CD8-positive, alpha-beta memory T cell (primary cell): ENCODE data around the gene SLCO2A1. TPM values are rescaled to one million over a fixed set of nuclear protein-coding genes. Genes with fewer than 3 reads are reported as not detected.

Experiments
- CTCF ChIA-PET: fragments of 350-600 bp; sonication (Branson Sonifier 250); formaldehyde crosslinking; loops from one replicate; lab custom pipeline; 2021; ENCODE audit warnings: antibody characterized with exemption; lab: Charles Lee
- POLR2A ChIA-PET: fragments of 350-600 bp; sonication (Branson Sonifier 250); formaldehyde crosslinking; loops from one replicate; lab custom pipeline; 2021; ENCODE audit warnings: antibody characterized with exemption; lab: Charles Lee
- DNase-seq, 5 donors: peaks; one replicate each; pipeline versions ENCODE4 v3.0.0 to v3.0.0-alpha.2; 2020 to 2022; ENCODE audit warnings: mixed read lengths in 1 of 5
- H3K27ac ChIP-seq: one replicate; pipeline ENCODE4 v1.7.0; 2013; ENCODE audit warnings: low read depth, mild to moderate bottlenecking, low read length, moderate library complexity
- H3K27me3 ChIP-seq: 2 replicates; pipeline ENCODE4 v1.7.0; 2013; ENCODE audit warnings: low read length, mild to moderate bottlenecking; ENCODE audit not compliant: insufficient read depth, poor library complexity, severe bottlenecking
- H3K36me3 ChIP-seq: 2 replicates; pipeline ENCODE4 v1.7.0; 2013; ENCODE audit warnings: mild to moderate bottlenecking, low read length, moderate library complexity; ENCODE audit not compliant: insufficient read depth
- H3K4me1 ChIP-seq: 2 replicates; pipeline ENCODE4 v1.7.0; 2013; ENCODE audit warnings: mild to moderate bottlenecking, low read length, moderate library complexity; ENCODE audit not compliant: insufficient read depth
- H3K4me3 ChIP-seq: 2 replicates; pipeline ENCODE4 v1.7.0; 2013; ENCODE audit warnings: mild to moderate bottlenecking, low read length
- H3K9me3 ChIP-seq: 2 replicates; pipeline ENCODE4 v1.7.0; 2013; ENCODE audit warnings: mild to moderate bottlenecking, low read length
- H3K27ac Mint-ChIP-seq, 8 donors: one replicate each; pipeline ENCODE4 v1.8.0; 2020 to 2021; ENCODE audit warnings: mixed read lengths in 8 of 8, mild to moderate bottlenecking in 6 of 8, inconsistent platforms in 3 of 8, moderate library complexity in 3 of 8
- H3K27me3 Mint-ChIP-seq, 2 donors: one replicate each; pipeline ENCODE4 v1.8.0; 2020 to 2021; ENCODE audit warnings: mixed read lengths in 2 of 2, mild to moderate bottlenecking in 1 of 2, moderate library complexity in 1 of 2
- H3K36me3 Mint-ChIP-seq, 3 donors: one replicate each; pipeline ENCODE4 v1.8.0; 2020 to 2021; ENCODE audit warnings: mixed read lengths in 3 of 3, inconsistent platforms in 1 of 3, mild to moderate bottlenecking in 1 of 3
- H3K4me1 Mint-ChIP-seq, 3 donors: one replicate each; pipeline ENCODE4 v1.8.0; 2020 to 2021; ENCODE audit warnings: mixed read lengths in 3 of 3, inconsistent platforms in 1 of 3, mild to moderate bottlenecking in 1 of 3
- H3K4me3 Mint-ChIP-seq, 7 donors: one replicate each; pipeline ENCODE4 v1.8.0; 2020 to 2021; ENCODE audit warnings: mixed read lengths in 7 of 7, mild to moderate bottlenecking in 6 of 7, moderate library complexity in 4 of 7, inconsistent platforms in 2 of 7
- H3K9me3 Mint-ChIP-seq, 5 donors: one replicate each; pipeline ENCODE4 v1.8.0; 2020 to 2022; ENCODE audit warnings: mixed read lengths in 5 of 5, mild to moderate bottlenecking in 3 of 5, moderate library complexity in 2 of 5, inconsistent platforms in 1 of 5
- polyA plus RNA-seq: library from polyadenylated mRNA; unstranded; fragments of 300-500 nt; fragmentation: Illumina TruSeq; gene quantifications from one replicate; pipeline ENCODE4 v1.2.3, GENCODE V29; 2021
- total RNA-seq, 2 experiments: library from RNA; stranded (reverse); gene quantifications; one replicate each; pipeline ENCODE4 v1.2.3, GENCODE V29; 2021

Gene SLCO2A1
- total and polyA plus RNA-seq, 3 experiments from 2014 or later = not detected

DNA sequence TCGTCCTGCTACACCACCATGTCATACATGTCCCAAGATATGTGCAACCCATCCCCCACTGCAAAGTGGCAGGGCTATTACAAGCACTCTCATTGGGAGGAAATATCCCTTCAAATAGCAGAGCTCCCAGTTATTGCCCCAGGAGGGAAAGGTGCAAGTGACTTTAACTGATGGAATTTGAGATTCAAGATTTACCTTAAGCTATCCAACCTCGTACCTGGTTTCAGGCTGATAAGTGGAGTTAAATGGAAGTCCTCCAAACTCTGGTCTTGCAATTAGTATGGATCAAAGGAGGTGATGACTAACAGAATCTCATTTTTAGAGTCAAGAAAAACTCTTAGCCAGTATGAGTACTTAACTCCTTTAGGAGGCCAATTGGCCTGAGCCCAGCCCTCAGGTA, 2.1 kb downstream of the SLCO2A1 start:
- Histone ChIP-seq H3K4me1 (no peaks in the 10 kb centered on the region), H3K27ac (no peak overlapping the region), H3K27me3 (peaks cover 16% of the 10 kb centered on the region), H3K9me3 (no peaks in the 10 kb centered on the region), H3K4me3 (no peak overlapping the region), H3K36me3 (no peaks in the 10 kb centered on the region)
- H3K4me1 Mint-ChIP-seq = peaks cover 0 to 5% (median 2%) of the 10 kb centered on the region in 3 donors
- no peak for DNase-seq
- peaks cover 20 to 46% of the 10 kb centered on the region in 2 donors for H3K27me3 Mint-ChIP-seq
- no peaks in the 10 kb centered on the region for H3K36me3 Mint-ChIP-seq
- H3K9me3 Mint-ChIP-seq = no peaks in the 10 kb centered on the region
- H3K27ac Mint-ChIP-seq = no peak overlapping the region
- ChIA-PET POLR2A (no interaction called here), CTCF (no interaction called here)
- H3K4me3 Mint-ChIP-seq = no peak overlapping the region

DNA sequence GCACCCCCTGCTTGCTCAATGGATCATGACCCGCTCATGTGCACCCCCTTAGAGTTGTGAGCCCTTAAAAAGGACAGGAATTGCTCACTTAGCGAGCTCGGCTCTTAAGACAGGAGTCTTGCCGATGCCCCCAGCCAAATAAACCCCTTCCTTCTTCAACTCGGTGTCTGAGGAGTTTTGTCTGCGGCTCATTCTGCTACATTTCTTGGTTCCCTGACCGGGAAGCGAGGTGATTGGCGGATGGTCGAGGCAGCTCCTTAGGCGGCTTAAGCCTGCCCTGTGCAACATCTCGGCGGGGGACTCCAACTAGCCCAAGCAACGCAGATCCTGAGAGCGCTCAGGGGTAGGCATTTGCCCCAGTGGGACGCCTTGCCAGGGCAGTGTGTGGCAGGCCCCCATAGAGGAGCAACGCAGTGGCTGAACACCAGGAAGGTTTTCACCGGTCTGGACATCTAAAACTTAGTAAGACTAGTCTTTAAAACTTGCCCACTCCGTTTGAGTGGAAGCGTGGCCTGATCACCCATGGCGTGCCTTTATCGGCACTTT, 9.5 kb downstream of the SLCO2A1 start:
- Histone ChIP-seq H3K9me3 (no peaks in the 10 kb centered on the region), H3K27me3 (no peaks in the 10 kb centered on the region), H3K4me3 (no peak overlapping the region), H3K36me3 (no peaks in the 10 kb centered on the region), H3K4me1 (no peaks in the 10 kb centered on the region), H3K27ac (no peak overlapping the region)
- Mint-ChIP-seq H3K9me3 (no peaks in the 10 kb centered on the region), H3K27me3 (peaks cover 4 to 12% of the 10 kb centered on the region in 2 donors), H3K27ac (no peak overlapping the region), H3K4me1 (no peaks in the 10 kb centered on the region), H3K36me3 (peaks cover 0 to 1% (median 0%) of the 10 kb centered on the region in 3 donors), H3K4me3 (no peak overlapping the region)
- CTCF ChIA-PET = no interaction called here
- POLR2A ChIA-PET = no interaction called here
- no peak for DNase-seq

GRCh38 chr3:134018850-134019249, 10.9 kb downstream of the SLCO2A1 start:
- Histone ChIP-seq H3K4me1 (no peaks in the 10 kb centered on the region), H3K4me3 (no peak overlapping the region), H3K27me3 (peaks cover 3% of the 10 kb centered on the region), H3K27ac (no peak overlapping the region), H3K9me3 (no peaks in the 10 kb centered on the region), H3K36me3 (no peaks in the 10 kb centered on the region)
- CTCF ChIA-PET = interaction anchor here (0.7 kb wide), 2 partner anchors 25 to 326 kb away, joined by 3 to 4 read pairs; no protein-coding TSS in a partner anchor
- Mint-ChIP-seq H3K27ac (no peak overlapping the region), H3K9me3 (no peaks in the 10 kb centered on the region), H3K4me3 (no peak overlapping the region), H3K27me3 (peaks cover 4 to 12% of the 10 kb centered on the region in 2 donors), H3K36me3 (peaks cover 0 to 1% (median 0%) of the 10 kb centered on the region in 3 donors), H3K4me1 (no peaks in the 10 kb centered on the region)
- DNase-seq = no peak
- POLR2A ChIA-PET = no interaction called here

GRCh38 chr3:134018406-134018805, 11.3 kb downstream of the SLCO2A1 start:
- ChIA-PET POLR2A (no interaction called here), CTCF (interaction anchor here (0.7 kb wide), 2 partner anchors 24 to 326 kb away, joined by 3 to 4 read pairs; no protein-coding TSS in a partner anchor)
- Histone ChIP-seq H3K4me1 (no peaks in the 10 kb centered on the region), H3K9me3 (no peaks in the 10 kb centered on the region), H3K27me3 (peaks cover 3% of the 10 kb centered on the region), H3K27ac (no peak overlapping the region), H3K4me3 (no peak overlapping the region), H3K36me3 (no peaks in the 10 kb centered on the region)
- peaks cover 4 to 12% of the 10 kb centered on the region in 2 donors for H3K27me3 Mint-ChIP-seq
- no peak for DNase-seq
- no peak overlapping the region for H3K27ac Mint-ChIP-seq
- H3K4me1 Mint-ChIP-seq = no peaks in the 10 kb centered on the region
- peaks cover 0 to 1% (median 0%) of the 10 kb centered on the region in 3 donors for H3K36me3 Mint-ChIP-seq
- H3K4me3 Mint-ChIP-seq = no peak overlapping the region
- no peaks in the 10 kb centered on the region for H3K9me3 Mint-ChIP-seq

DNA sequence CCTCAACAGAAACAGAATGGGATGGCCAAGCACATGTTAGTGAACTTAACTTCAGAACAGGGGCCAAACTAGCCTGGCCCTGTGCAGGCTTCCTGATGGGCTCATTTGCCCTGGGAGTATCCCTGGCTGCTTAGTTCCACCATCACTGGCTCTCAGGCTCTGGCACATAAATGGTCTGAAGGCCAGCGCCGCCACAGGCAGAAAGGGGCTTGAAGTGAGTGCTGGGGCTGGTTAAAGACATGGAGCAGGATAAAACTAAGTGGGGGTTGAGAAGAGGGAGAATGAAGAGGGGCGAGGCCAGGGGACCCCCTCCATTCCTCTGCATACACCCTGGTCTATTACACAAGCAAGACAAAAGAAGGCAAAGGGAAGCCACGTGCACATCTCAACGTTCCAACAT, 12.2 kb downstream of the SLCO2A1 start:
- Mint-ChIP-seq H3K4me3 (no peak overlapping the region), H3K36me3 (peaks cover 0 to 1% (median 0%) of the 10 kb centered on the region in 3 donors), H3K27me3 (peaks cover 4 to 8% of the 10 kb centered on the region in 2 donors), H3K27ac (no peak overlapping the region), H3K4me1 (no peaks in the 10 kb centered on the region), H3K9me3 (no peaks in the 10 kb centered on the region)
- no peak overlapping the region for H3K27ac ChIP-seq
- no peaks in the 10 kb centered on the region for H3K36me3 ChIP-seq
- no peaks in the 10 kb centered on the region for H3K9me3 ChIP-seq
- H3K4me1 ChIP-seq = no peaks in the 10 kb centered on the region
- no peak for DNase-seq
- peaks cover 3% of the 10 kb centered on the region for H3K27me3 ChIP-seq
- H3K4me3 ChIP-seq = no peak overlapping the region
- CTCF ChIA-PET = no interaction called here
- POLR2A ChIA-PET = no interaction called here

DNA sequence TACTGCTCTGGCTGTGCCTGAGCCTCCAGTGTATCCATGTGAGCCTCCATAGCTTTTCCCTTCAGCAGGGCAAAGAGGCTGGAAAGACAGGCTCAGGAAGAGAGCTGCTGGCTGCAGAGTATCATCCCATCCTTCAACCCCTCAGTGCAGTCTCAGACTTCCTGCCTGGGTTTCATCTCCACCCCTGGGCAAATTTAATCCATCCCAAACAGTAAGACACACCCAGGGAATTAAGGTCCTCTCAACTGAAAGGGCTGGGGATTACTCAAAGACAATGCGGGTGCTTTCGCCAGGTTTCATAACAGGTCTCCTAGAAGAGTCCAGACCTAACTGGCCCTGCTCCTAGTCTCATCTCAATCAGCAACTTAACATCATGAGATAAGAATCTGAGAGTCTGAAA, 15.5 kb downstream of the SLCO2A1 start:
- CTCF ChIA-PET = no interaction called here
- DNase-seq = no peak
- POLR2A ChIA-PET = no interaction called here
- Mint-ChIP-seq H3K27me3 (peaks cover 6 to 23% of the 10 kb centered on the region in 2 donors), H3K36me3 (no peaks in the 10 kb centered on the region), H3K27ac (no peak overlapping the region), H3K4me3 (no peak overlapping the region), H3K9me3 (no peaks in the 10 kb centered on the region), H3K4me1 (no peaks in the 10 kb centered on the region)
- no peaks in the 10 kb centered on the region for H3K36me3 ChIP-seq
- no peak overlapping the region for H3K4me3 ChIP-seq
- H3K27me3 ChIP-seq = peaks cover 3% of the 10 kb centered on the region
- H3K4me1 ChIP-seq = no peaks in the 10 kb centered on the region
- H3K9me3 ChIP-seq = no peaks in the 10 kb centered on the region
- no peak overlapping the region for H3K27ac ChIP-seq

DNA sequence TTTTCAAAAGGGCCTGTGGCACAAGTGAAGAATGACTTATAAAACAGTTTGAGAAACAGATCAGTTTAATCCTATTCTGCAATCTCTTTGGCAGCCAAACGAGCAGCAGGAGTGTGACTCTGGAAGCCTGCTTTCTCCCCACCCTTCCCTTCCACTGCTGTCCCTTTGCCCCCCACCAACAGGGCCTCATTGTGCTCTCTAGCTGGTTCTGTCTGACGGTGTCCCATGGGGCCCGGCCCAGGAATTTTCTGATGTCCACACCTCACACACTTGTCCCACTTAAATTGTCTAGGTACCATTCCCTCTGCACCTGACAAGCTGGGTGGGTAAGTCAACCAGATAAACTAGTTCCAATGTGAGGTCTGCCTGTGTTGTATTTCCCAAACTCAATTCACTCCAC, 16.4 kb downstream of the SLCO2A1 start:
- Mint-ChIP-seq H3K9me3 (no peaks in the 10 kb centered on the region), H3K27me3 (peaks cover 8 to 26% of the 10 kb centered on the region in 2 donors), H3K36me3 (no peaks in the 10 kb centered on the region), H3K4me1 (no peaks in the 10 kb centered on the region), H3K27ac (no peak overlapping the region), H3K4me3 (no peak overlapping the region)
- Histone ChIP-seq H3K4me1 (no peaks in the 10 kb centered on the region), H3K4me3 (no peak overlapping the region), H3K36me3 (no peaks in the 10 kb centered on the region), H3K9me3 (no peaks in the 10 kb centered on the region), H3K27ac (no peak overlapping the region), H3K27me3 (peaks cover 3% of the 10 kb centered on the region)
- CTCF ChIA-PET = no interaction called here
- POLR2A ChIA-PET = no interaction called here
- DNase-seq = no peak

DNA sequence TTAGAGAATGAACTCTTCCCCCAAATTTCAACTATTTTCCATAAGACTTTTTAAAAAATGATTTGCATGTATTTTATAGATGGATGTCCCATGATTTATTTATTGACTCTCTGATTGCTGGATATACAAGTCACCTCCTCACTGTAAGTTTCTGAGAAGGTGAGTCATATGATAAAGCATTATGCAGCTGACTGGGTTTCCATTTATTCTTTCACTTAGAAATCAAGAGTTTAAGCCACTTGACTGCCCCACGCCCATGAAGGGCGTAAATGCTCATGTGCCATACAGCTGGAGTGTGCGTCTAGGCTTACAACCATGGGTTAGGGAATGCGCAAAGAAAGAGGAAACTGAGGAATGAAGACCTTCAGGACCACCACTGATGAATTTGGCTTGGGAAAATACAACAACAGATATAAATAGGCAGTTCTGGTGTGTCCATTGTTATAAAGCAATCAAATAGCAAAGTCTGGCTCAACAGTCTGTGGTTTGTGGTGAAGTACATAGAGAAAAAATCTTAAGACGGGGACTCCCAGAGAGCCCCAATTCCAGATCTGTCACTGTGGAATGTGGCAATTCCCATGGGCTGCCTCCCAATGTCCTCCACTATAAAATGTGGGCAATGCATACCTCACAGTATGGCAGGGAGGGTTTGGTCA, 20.3 kb downstream of the SLCO2A1 start:
- ChIA-PET CTCF (no interaction called here), POLR2A (no interaction called here)
- Mint-ChIP-seq H3K4me3 (no peak overlapping the region), H3K36me3 (no peaks in the 10 kb centered on the region), H3K27me3 (peaks cover 8 to 26% of the 10 kb centered on the region in 2 donors), H3K4me1 (no peaks in the 10 kb centered on the region), H3K27ac (no peak overlapping the region), H3K9me3 (no peaks in the 10 kb centered on the region)
- Histone ChIP-seq H3K27me3 (peaks cover 3% of the 10 kb centered on the region), H3K4me3 (no peak overlapping the region), H3K27ac (no peak overlapping the region), H3K4me1 (no peaks in the 10 kb centered on the region), H3K9me3 (no peaks in the 10 kb centered on the region), H3K36me3 (no peaks in the 10 kb centered on the region)
- DNase-seq = no peak
